GM19328 (cell line): Measurements from ENCODE around the gene TNNI3K.

Experiments used
- ATAC-seq: cut with Tn5 transposase; IDR thresholded peaks from one replicate; pipeline ENCODE4 v1.9.1; 2021; ENCODE audit warnings: mild to moderate bottlenecking, moderate library complexity; ENCODE audit not compliant: unreplicated experiment

TNNI3K gene

GRCh38 chr1:74375376-74375775 lies 140.2 kb downstream of the TNNI3K start:
- ATAC-seq = no peak

GRCh38 chr1:74380252-74380651 lies 145.1 kb downstream of the TNNI3K start:
- ATAC-seq = no peak

- no peak for ATAC-seq
Measured at GRCh38 chr1:74388855-74389254, 153.7 kb downstream of the TNNI3K start.

GRCh38 chr1:74392186-74392585 lies 157.0 kb downstream of the TNNI3K start:
- ATAC-seq = no peak

GRCh38 chr1:74392840-74393239 lies 157.7 kb downstream of the TNNI3K start:
- ATAC-seq = no peak

- ATAC-seq = no peak
Measured at GRCh38 chr1:74395571-74395970, 160.4 kb downstream of the TNNI3K start.

- no peak for ATAC-seq
Measured at GRCh38 chr1:74396462-74396861, 161.3 kb downstream of the TNNI3K start.

- ATAC-seq = no peak
Measured at GRCh38 chr1:74396933-74397332, 161.7 kb downstream of the TNNI3K start.

GRCh38 chr1:74399249-74399648 lies 164.1 kb downstream of the TNNI3K start:
- ATAC-seq = no peak

- ATAC-seq = no peak
Measured at GRCh38 chr1:74402873-74403272, 167.7 kb downstream of the TNNI3K start.

GRCh38 chr1:74403606-74404005 lies 168.4 kb downstream of the TNNI3K start:
- ATAC-seq = no peak

- no peak for ATAC-seq
Measured at GRCh38 chr1:74406759-74407158, 171.6 kb downstream of the TNNI3K start.

GRCh38 chr1:74407902-74408301 lies 172.7 kb downstream of the TNNI3K start:
- no peak for ATAC-seq

GRCh38 chr1:74412244-74412643 lies 177.1 kb downstream of the TNNI3K start:
- no peak for ATAC-seq

- no peak for ATAC-seq
Measured at GRCh38 chr1:74415935-74416334, 180.7 kb downstream of the TNNI3K start.

- no peak for ATAC-seq
Measured at GRCh38 chr1:74419611-74420010, 184.4 kb downstream of the TNNI3K start.

GRCh38 chr1:74420467-74420866 lies 185.3 kb downstream of the TNNI3K start:
- ATAC-seq = no peak

- ATAC-seq = no peak
Measured at GRCh38 chr1:74422421-74423292, 187.5 kb downstream of the TNNI3K start.

- no peak for ATAC-seq
Measured at GRCh38 chr1:74423471-74423870, 188.3 kb downstream of the TNNI3K start.

- no peak for ATAC-seq
Measured at GRCh38 chr1:74425676-74426075, 190.5 kb downstream of the TNNI3K start.

- ATAC-seq = no peak
Measured at GRCh38 chr1:74426208-74426937, 191.2 kb downstream of the TNNI3K start.

- ATAC-seq = no peak
Measured at GRCh38 chr1:74427681-74428080, 192.5 kb downstream of the TNNI3K start.
